MM.1S (cell line): ENCODE results near the gene SLC22A2.

Experiments used
- DNase-seq: peaks from one replicate; pipeline ENCODE4 v3.0.0-alpha.2; 2015
- H2AFZ ChIP-seq: fragments of 300-600 bp; sonication (generic); 2 replicates; pipeline ENCODE4 v1.6.0; 2016; ENCODE audit warnings: antibody characterized with exemption, low read length
- H3F3A ChIP-seq: fragments of 300-600 bp; sonication (generic); 2 replicates; pipeline ENCODE4 v1.6.1; 2016; ENCODE audit warnings: mild to moderate bottlenecking, antibody characterized with exemption, low read length, moderate library complexity, mixed read lengths; ENCODE audit not compliant: insufficient read depth
- H3K27ac ChIP-seq: fragments of 300-600 bp; sonication (generic); 2 replicates; pipeline ENCODE4 v1.5.1; 2016; ENCODE audit warnings: mild to moderate bottlenecking, low read length
- H3K27me3 ChIP-seq: fragments of 300-600 bp; sonication (generic); replicated peaks from 2 replicates; pipeline ENCODE4 v1.6.0; 2016; ENCODE audit warnings: low read length; ENCODE audit not compliant: insufficient read depth
- H3K36me3 ChIP-seq: fragments of 300-600 bp; sonication (generic); replicated peaks from 2 replicates; pipeline ENCODE4 v1.6.1; 2016; ENCODE audit warnings: mild to moderate bottlenecking, low read length, mixed read lengths; ENCODE audit not compliant: insufficient read depth
- H3K4me1 ChIP-seq: fragments of 300-600 bp; sonication (generic); 2 replicates; pipeline ENCODE4 v1.6.1; 2016; ENCODE audit warnings: low read length, mixed read lengths
- H3K4me2 ChIP-seq: fragments of 300-600 bp; sonication (generic); 2 replicates; pipeline ENCODE4 v1.6.0; 2016; ENCODE audit warnings: low read depth, low read length
- H3K4me3 ChIP-seq: fragments of 300-600 bp; sonication (generic); 2 replicates; pipeline ENCODE4 v1.5.1; 2016; ENCODE audit warnings: low read length, mixed read lengths
- H3K79me2 ChIP-seq: fragments of 300-600 bp; sonication (generic); 2 replicates; pipeline ENCODE4 v1.6.1; 2016; ENCODE audit warnings: mixed run types, low read length, mixed read lengths
- H3K9ac ChIP-seq: fragments of 300-600 bp; sonication (generic); 2 replicates; pipeline ENCODE4 v1.6.1; 2016; ENCODE audit warnings: low read length, mixed read lengths
- H3K9me2 ChIP-seq: fragments of 300-600 bp; sonication (generic); replicated peaks from 2 replicates; pipeline ENCODE4 v1.6.1; 2016; ENCODE audit warnings: mild to moderate bottlenecking, low read length, mixed read lengths; ENCODE audit not compliant: insufficient read depth
- H3K9me3 ChIP-seq: fragments of 300-600 bp; sonication (generic); replicated peaks from 2 replicates; pipeline ENCODE4 v1.6.1; 2016; ENCODE audit warnings: mild to moderate bottlenecking, low read length, mixed read lengths; ENCODE audit not compliant: insufficient read depth
- H4K20me1 ChIP-seq: fragments of 300-600 bp; sonication (generic); 2 replicates; pipeline ENCODE4 v1.6.1; 2016; ENCODE audit warnings: mild to moderate bottlenecking, low read length, moderate library complexity, mixed read lengths; ENCODE audit not compliant: insufficient read depth
- EZH2 ChIP-seq: fragments of 300-600 bp; sonication (generic); optimal IDR thresholded peaks from 2 replicates; pipeline ENCODE3; 2017; ENCODE audit warnings: low read depth, mild to moderate bottlenecking, antibody characterized with exemption, low read length, mixed read lengths
- EZH2phosphoT487 ChIP-seq: fragments of 300-600 bp; sonication (generic); IDR thresholded peaks from 2 replicates; pipeline ENCODE4 v1.6.1; 2018; ENCODE audit warnings: antibody characterized with exemption, low read length
- TF ChIP-seq, protein P1 (sequence below): fragments of 300-600 bp; sonication (generic); IDR thresholded peaks from 2 replicates; pipeline ENCODE4 v1.5.1; 2016; ENCODE audit warnings: antibody characterized with exemption, low read length, mixed read lengths

SLC22A2 gene

DNA sequence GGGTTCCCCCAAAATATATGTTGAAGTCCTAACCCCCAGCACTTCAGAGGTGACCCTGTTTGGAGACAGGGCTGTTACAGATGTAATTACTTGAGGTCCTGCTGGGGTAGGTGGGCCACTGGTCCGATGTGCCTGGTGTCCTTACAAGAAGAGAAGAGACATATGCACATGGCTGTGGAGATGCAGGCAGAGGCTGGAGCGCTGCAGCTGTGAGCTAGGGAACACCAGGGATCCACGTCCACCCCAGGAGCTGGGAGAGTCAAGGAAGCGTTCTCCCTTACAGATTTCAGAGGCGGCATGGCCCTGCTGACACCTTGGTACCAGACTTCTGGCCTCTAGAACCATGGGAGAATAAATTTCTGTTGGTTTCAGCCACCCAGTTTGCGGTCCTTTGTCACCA is 11.7 kb upstream of the SLC22A2 start:
- Histone ChIP-seq H4K20me1 (no peaks in the 10 kb centered on the region), H3F3A (no peaks in the 10 kb centered on the region), H3K27ac (no peak overlapping the region), H3K9me3 (no peaks in the 10 kb centered on the region), H3K9ac (no peak overlapping the region), H3K4me3 (no peak overlapping the region), H3K36me3 (no peaks in the 10 kb centered on the region), H3K9me2 (no peaks in the 10 kb centered on the region), H3K4me2 (no peak overlapping the region), H3K4me1 (no peaks in the 10 kb centered on the region), H3K79me2 (no peaks in the 10 kb centered on the region), H2AFZ (no peak overlapping the region), H3K27me3 (no peaks in the 10 kb centered on the region)
- no peak for TF ChIP-seq EZH2
- no peak for TF ChIP-seq EZH2phosphoT487
- TF ChIP-seq, protein P1, sequence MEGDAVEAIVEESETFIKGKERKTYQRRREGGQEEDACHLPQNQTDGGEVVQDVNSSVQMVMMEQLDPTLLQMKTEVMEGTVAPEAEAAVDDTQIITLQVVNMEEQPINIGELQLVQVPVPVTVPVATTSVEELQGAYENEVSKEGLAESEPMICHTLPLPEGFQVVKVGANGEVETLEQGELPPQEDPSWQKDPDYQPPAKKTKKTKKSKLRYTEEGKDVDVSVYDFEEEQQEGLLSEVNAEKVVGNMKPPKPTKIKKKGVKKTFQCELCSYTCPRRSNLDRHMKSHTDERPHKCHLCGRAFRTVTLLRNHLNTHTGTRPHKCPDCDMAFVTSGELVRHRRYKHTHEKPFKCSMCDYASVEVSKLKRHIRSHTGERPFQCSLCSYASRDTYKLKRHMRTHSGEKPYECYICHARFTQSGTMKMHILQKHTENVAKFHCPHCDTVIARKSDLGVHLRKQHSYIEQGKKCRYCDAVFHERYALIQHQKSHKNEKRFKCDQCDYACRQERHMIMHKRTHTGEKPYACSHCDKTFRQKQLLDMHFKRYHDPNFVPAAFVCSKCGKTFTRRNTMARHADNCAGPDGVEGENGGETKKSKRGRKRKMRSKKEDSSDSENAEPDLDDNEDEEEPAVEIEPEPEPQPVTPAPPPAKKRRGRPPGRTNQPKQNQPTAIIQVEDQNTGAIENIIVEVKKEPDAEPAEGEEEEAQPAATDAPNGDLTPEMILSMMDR: no peak
- DNase-seq: no peak

DNA sequence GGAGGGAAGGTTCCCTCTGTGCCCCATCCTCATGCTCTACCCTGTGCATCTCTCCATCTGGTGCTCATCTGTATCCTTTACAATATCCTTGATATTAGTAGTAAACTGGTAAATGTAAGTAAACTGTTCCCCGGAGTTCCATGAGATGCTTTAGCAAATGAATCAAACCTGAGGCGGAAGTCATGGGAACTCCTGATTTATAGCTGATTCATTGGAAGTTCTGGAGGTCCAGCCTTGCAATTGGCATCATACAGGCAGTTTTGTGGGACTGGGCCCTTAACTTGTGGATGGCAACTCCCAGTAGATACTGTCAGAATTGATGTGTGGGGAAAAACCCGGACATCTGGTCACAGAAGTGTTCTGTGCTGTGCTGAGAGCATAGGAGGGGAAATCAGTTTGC is 11.2 kb upstream of the SLC22A2 start:
- Histone ChIP-seq H3K9me3 (no peaks in the 10 kb centered on the region), H3K4me2 (no peak overlapping the region), H3K9me2 (no peaks in the 10 kb centered on the region), H3K9ac (no peak overlapping the region), H3K27me3 (no peaks in the 10 kb centered on the region), H3K4me1 (no peaks in the 10 kb centered on the region), H3K36me3 (no peaks in the 10 kb centered on the region), H3F3A (no peaks in the 10 kb centered on the region), H4K20me1 (no peaks in the 10 kb centered on the region), H3K79me2 (no peaks in the 10 kb centered on the region), H3K4me3 (no peak overlapping the region), H2AFZ (no peak overlapping the region), H3K27ac (no peak overlapping the region)
- TF ChIP-seq EZH2phosphoT487 (no peak), EZH2 (no peak)
- TF ChIP-seq, protein P1: no peak
- DNase-seq: no peak

DNA sequence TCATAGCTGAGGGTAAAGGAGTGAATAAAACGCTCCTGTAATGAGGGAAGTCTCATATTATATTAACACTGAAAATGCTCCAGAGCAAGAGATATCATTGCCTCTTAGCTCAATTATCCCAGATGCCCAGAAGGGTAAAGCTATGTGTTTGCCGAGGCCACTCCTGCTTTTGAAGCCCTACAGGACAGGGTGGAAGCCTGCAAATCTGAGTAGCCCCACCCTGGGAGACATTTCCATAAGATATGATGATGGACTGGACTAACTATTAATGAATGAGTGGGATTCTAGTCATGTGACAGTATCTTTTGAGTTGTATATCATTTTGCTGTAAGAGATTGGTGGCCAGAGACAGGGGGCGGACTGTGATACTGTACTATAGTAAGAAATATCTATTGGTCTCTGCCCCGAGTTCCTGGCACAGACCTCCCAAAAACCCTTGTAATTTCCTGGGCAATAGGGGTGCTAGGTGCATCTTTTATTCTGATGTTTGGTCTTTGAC is 10.5 kb upstream of the SLC22A2 start:
- Histone ChIP-seq H3K4me2 (no peak overlapping the region), H3K9me3 (no peaks in the 10 kb centered on the region), H3F3A (no peaks in the 10 kb centered on the region), H2AFZ (no peak overlapping the region), H3K36me3 (no peaks in the 10 kb centered on the region), H3K9ac (no peak overlapping the region), H3K79me2 (no peaks in the 10 kb centered on the region), H3K27me3 (no peaks in the 10 kb centered on the region), H3K4me3 (no peak overlapping the region), H4K20me1 (no peaks in the 10 kb centered on the region), H3K4me1 (no peaks in the 10 kb centered on the region), H3K9me2 (no peaks in the 10 kb centered on the region), H3K27ac (no peak overlapping the region)
- TF ChIP-seq EZH2phosphoT487 (no peak), EZH2 (no peak)
- TF ChIP-seq, protein P1: no peak
- no peak for DNase-seq
